RWPE2 (cell line): Measurements from ENCODE around the gene TP53I3.
"Not testable (repeated sequence)": the region's sequence is repeated elsewhere in the genome, so short reads cannot be mapped to it uniquely, and the experiment has no call there.

Experiments used
- ATAC-seq: fragments of 200-7000 bp; cut with Tn5 transposase; 3 replicates; pipeline ENCODE4 v1.9.1; 2021; ENCODE audit warnings: low read depth
- DNase-seq: peaks from one replicate; pipeline ENCODE4 v3.0.0-alpha.2; 2020; ENCODE audit warnings: low spot score
- H3K27ac ChIP-seq: fragments of 450-650 bp; 2 replicates; pipeline ENCODE4 v1.5.1; 2017; ENCODE audit warnings: mild to moderate bottlenecking; ENCODE audit not compliant: poor library complexity, severe bottlenecking
- H3K27me3 ChIP-seq: fragments of 250-450 bp; sonication (Bioruptor Pico); 2 replicates; pipeline ENCODE4 v1.5.1; 2021; ENCODE audit warnings: mild to moderate bottlenecking, moderate library complexity; ENCODE audit not compliant: insufficient read depth, poor library complexity, severe bottlenecking
- H3K36me3 ChIP-seq: fragments of 250-450 bp; sonication (Bioruptor Pico); 2 replicates; pipeline ENCODE4 v1.5.1; 2020; ENCODE audit warnings: low read depth, mild to moderate bottlenecking, moderate library complexity
- H3K4me1 ChIP-seq: fragments of 250-450 bp; sonication (Bioruptor Pico); 2 replicates; pipeline ENCODE4 v1.5.1; 2021; ENCODE audit warnings: mild to moderate bottlenecking, moderate library complexity; ENCODE audit not compliant: insufficient read depth, poor library complexity, severe bottlenecking
- H3K4me3 ChIP-seq: fragments of 250-450 bp; sonication (Bioruptor Pico); 2 replicates; pipeline ENCODE4 v1.5.1; 2021; ENCODE audit warnings: mild to moderate bottlenecking, moderate library complexity; ENCODE audit not compliant: severe bottlenecking
- H3K9me3 ChIP-seq: fragments of 250-450 bp; sonication (Bioruptor Pico); 2 replicates; pipeline ENCODE4 v1.5.1; 2021; ENCODE audit warnings: mild to moderate bottlenecking, moderate library complexity; ENCODE audit not compliant: severe bottlenecking
- CTCF ChIP-seq: fragments of 450-650 bp; IDR thresholded peaks from one replicate; pipeline ENCODE4 v1.5.1; 2017; ENCODE audit warnings: mild to moderate bottlenecking, moderate library complexity; ENCODE audit not compliant: poor library complexity, severe bottlenecking

TP53I3 gene

GRCh38 chr2:24102677-24103076 is 18.0 kb upstream of the TP53I3 start:
- no peak for ATAC-seq
- no peaks in the 10 kb centered on the region for H3K36me3 ChIP-seq
- no peaks in the 10 kb centered on the region for H3K9me3 ChIP-seq
- H3K27me3 ChIP-seq, result no peaks in the 10 kb centered on the region
- no peak for DNase-seq
- no peak overlapping the region for H3K4me3 ChIP-seq
- no peaks in the 10 kb centered on the region for H3K4me1 ChIP-seq
- no peak overlapping the region for H3K27ac ChIP-seq
- no peak for TF ChIP-seq CTCF

- Histone ChIP-seq H3K27me3 (no peaks in the 10 kb centered on the region), H3K9me3 (no peaks in the 10 kb centered on the region), H3K36me3 (no peaks in the 10 kb centered on the region), H3K4me1 (no peaks in the 10 kb centered on the region), H3K27ac (no peak overlapping the region), H3K4me3 (no peak overlapping the region)
- no peak for ATAC-seq
- DNase-seq, result no peak
- TF ChIP-seq CTCF, result no peak
These were observed 17.4 kb upstream of the TP53I3 start for GRCh38 chr2:24101992-24102391.

- H3K27ac ChIP-seq, ATAC-seq, DNase-seq, H3K4me3 ChIP-seq, H3K27me3 ChIP-seq, H3K4me1 ChIP-seq, H3K36me3 ChIP-seq, H3K9me3 ChIP-seq: not testable (repeated sequence)
These were observed 16.1 kb upstream of the TP53I3 start for GRCh38 chr2:24100732-24101131.

- not testable (repeated sequence) for H3K27ac ChIP-seq, DNase-seq, H3K36me3 ChIP-seq, H3K4me1 ChIP-seq, H3K4me3 ChIP-seq, H3K9me3 ChIP-seq, H3K27me3 ChIP-seq, ATAC-seq
These were observed 10.6 kb upstream of the TP53I3 start for GRCh38 chr2:24095171-24095677.

GRCh38 chr2:24093270-24093669 is 8.6 kb upstream of the TP53I3 start:
- H3K36me3 ChIP-seq, H3K4me1 ChIP-seq, H3K4me3 ChIP-seq, ATAC-seq, H3K27ac ChIP-seq, H3K27me3 ChIP-seq, H3K9me3 ChIP-seq, DNase-seq: not testable (repeated sequence)

GRCh38 chr2:24088821-24089359 is 4.3 kb upstream of the TP53I3 start:
- ATAC-seq (no peak), DNase-seq (no peak)
- no peaks in the 10 kb centered on the region for H3K4me1 ChIP-seq
- no peaks in the 10 kb centered on the region for H3K27me3 ChIP-seq
- no peak for TF ChIP-seq CTCF
- H3K4me3 ChIP-seq, result no peak overlapping the region
- no peak overlapping the region for H3K27ac ChIP-seq
- H3K9me3 ChIP-seq, result no peaks in the 10 kb centered on the region
- no peaks in the 10 kb centered on the region for H3K36me3 ChIP-seq
